NCI-H69 (cell line): Measurements from ENCODE around the gene RAB11B.
A peak's percentile ranks its signal among the peaks of the same experiment; 100 is the strongest.
"Not testable (repeated sequence)": the region's sequence is repeated elsewhere in the genome, so short reads cannot be mapped to it uniquely, and the experiment has no call there.

Experiments
- DNase-seq: peaks from one replicate; lab custom pipeline; 2025; lab: John Stamatoyannopoulos, UW

Gene RAB11B

GRCh38 chr19:8389891-8390616 is at the start of gene RAB11B:
Gene RAB11B, plus strand, starts transcription at chr19:8390360. Its CDS starts 57 bp downstream, at chr19:8390417.
- DNase-seq, result peak; percentile 100

GRCh38 chr19:8341504-8341903 is 48.7 kb upstream of the RAB11B start:
- not testable (repeated sequence) for DNase-seq

- no peak for DNase-seq
Measured at GRCh38 chr19:8342316-8342683, 47.9 kb upstream of the RAB11B start.

- peak; percentile 95 for DNase-seq
Measured at GRCh38 chr19:8342684-8343482, 47.3 kb upstream of the RAB11B start, which contains the start of gene KANK3. Gene KANK3, minus strand, starts transcription at chr19:8343262. Its CDS starts 5,434 bp downstream, at chr19:8337828.

GRCh38 chr19:8343483-8343844 is 46.7 kb upstream of the RAB11B start:
- DNase-seq, result no peak

- not testable (repeated sequence) for DNase-seq
Measured at GRCh38 chr19:8349629-8350372, 40.4 kb upstream of the RAB11B start.

- DNase-seq, result no peak
Measured at GRCh38 chr19:8352134-8352827, 37.9 kb upstream of the RAB11B start.

GRCh38 chr19:8352845-8353244 is 37.3 kb upstream of the RAB11B start:
- not testable (repeated sequence) for DNase-seq

GRCh38 chr19:8355631-8356402 is 34.3 kb upstream of the RAB11B start:
- DNase-seq, result no peak

GRCh38 chr19:8357007-8357521 is 33.1 kb upstream of the RAB11B start:
- no peak for DNase-seq

- no peak for DNase-seq
Measured at GRCh38 chr19:8358948-8359347, 31.2 kb upstream of the RAB11B start.

GRCh38 chr19:8360196-8360595 is 30.0 kb upstream of the RAB11B start:
- no peak for DNase-seq

GRCh38 chr19:8361921-8362793 is 28.0 kb upstream of the RAB11B start:
- peak; percentile 86 for DNase-seq

- DNase-seq, result peak; percentile 46
Measured at GRCh38 chr19:8363803-8364771, 26.1 kb upstream of the RAB11B start, which contains the start of gene ANGPTL4. Gene ANGPTL4, plus strand, starts transcription at chr19:8364155. Its CDS starts 167 bp downstream, at chr19:8364322.

- DNase-seq, result no peak
Measured at GRCh38 chr19:8366121-8366581, 24.0 kb upstream of the RAB11B start.

GRCh38 chr19:8366961-8367326 is 23.2 kb upstream of the RAB11B start:
- DNase-seq, result no peak

- peak; percentile 97 for DNase-seq
Measured at GRCh38 chr19:8367327-8368001, 22.7 kb upstream of the RAB11B start.
